A549 (cell line): ENCODE results near the gene LDLRAD4. TPM values are rescaled to one million over a fixed set of nuclear protein-coding genes. Genes with fewer than 3 reads are reported as not detected.

ENCODE experiments used
- ATAC-seq, 2 experiments: fragments of 200-7000 bp in 1 of 2; fragments of >200 bp in 1 of 2; cut with Nextera tagmentation in 1 of 2; cut with Tn5 transposase in 1 of 2; 3 replicates each; pipeline versions ENCODE4 v1.8.0 to v1.9.1; 2018 to 2020; ENCODE audit warnings: mild to moderate bottlenecking in 1 of 2, moderate library complexity in 1 of 2
- CTCF ChIA-PET: fragments of 300-600 bp; sonication (Branson Sonifier 250); formaldehyde crosslinking; extraction: SDS; loops from one replicate; lab custom pipeline; 2021; ENCODE audit warnings: antibody characterized with exemption, inconsistent platforms; lab: Yijun Ruan, JAX
- POLR2A ChIA-PET: fragments of 350-600 bp; formaldehyde crosslinking; extraction: SDS; loops from one replicate; lab custom pipeline; 2021; ENCODE audit warnings: antibody characterized with exemption, inconsistent platforms; lab: Yijun Ruan, JAX
- DNase-seq, 2 experiments: peaks; one replicate each; pipeline versions ENCODE4 v3.0.0 to v3.0.0-alpha.2; 2011 to 2016; ENCODE audit warnings: low read depth in 1 of 2, low spot score in 1 of 2
- FAIRE-seq: peaks from 2 replicates; lab custom pipeline; 2011; peaks lifted over from hg19 to GRCh38; lab: Jason Lieb, UNC
- H3K27ac ChIP-seq, 2 experiments: fragments of >200 bp; sonication (Bioruptor Twin); formaldehyde crosslinking; 3 replicates each; pipeline ENCODE4 v1.5.1; 2016 to 2017
- H3K4me1 ChIP-seq: fragments of >200 bp; sonication (Bioruptor Twin); formaldehyde crosslinking; 3 replicates; pipeline ENCODE4 v1.6.1; 2016
- H3K4me2 ChIP-seq: fragments of >200 bp; sonication (Bioruptor Twin); formaldehyde crosslinking; 3 replicates; pipeline ENCODE4 v1.6.1; 2016
- H3K4me3 ChIP-seq: fragments of >200 bp; sonication (Bioruptor Twin); formaldehyde crosslinking; 3 replicates; pipeline ENCODE4 v1.5.1; 2016
- H3K9me3 ChIP-seq: fragments of >200 bp; sonication (Bioruptor Twin); formaldehyde crosslinking; 3 replicates; pipeline ENCODE4 v1.6.1; 2016
- CBX2 ChIP-seq: fragments of 200-600 bp; sonication (generic); IDR thresholded peaks from 2 replicates; pipeline ENCODE4 v1.6.1; 2016; ENCODE audit warnings: low read depth, mild to moderate bottlenecking, borderline replicate concordance
- CHD2 ChIP-seq: fragments of 150-350 bp; IDR thresholded peaks from 2 replicates; pipeline ENCODE4 v1.6.1; 2014; ENCODE audit warnings: low read length; ENCODE audit not compliant: partially characterized antibody
- CTCF ChIP-seq: fragments of >200 bp; sonication (Bioruptor Twin); formaldehyde crosslinking; IDR thresholded peaks from 3 replicates; pipeline ENCODE4 v1.5.1; 2016
- EHF ChIP-seq: fragments of 250-450 bp; sonication (Bioruptor Pico); IDR thresholded peaks from 2 replicates; pipeline ENCODE4 v1.5.0; 2020; ENCODE audit warnings: mild to moderate bottlenecking
- ESRRA ChIP-seq: fragments of 150-350 bp; IDR thresholded peaks from 2 replicates; pipeline ENCODE4 v1.6.1; 2014; ENCODE audit warnings: mild to moderate bottlenecking, low read length, borderline replicate concordance
- FOSB ChIP-seq: fragments of 250-450 bp; sonication (Bioruptor Pico); IDR thresholded peaks from 2 replicates; pipeline ENCODE4 v1.5.0; 2020; ENCODE audit warnings: mild to moderate bottlenecking, moderate library complexity
- HMGXB4 ChIP-seq: fragments of 250-450 bp; sonication (Bioruptor Pico); IDR thresholded peaks from 2 replicates; pipeline ENCODE4 v1.5.0; 2021; ENCODE audit warnings: mild to moderate bottlenecking, moderate library complexity, borderline replicate concordance
- JUNB ChIP-seq: fragments of >200 bp; sonication (Bioruptor Twin); formaldehyde crosslinking; IDR thresholded peaks from 2 replicates; pipeline ENCODE4 v1.6.1; 2016
- MAX ChIP-seq: IDR thresholded peaks from 2 replicates; pipeline ENCODE4 v1.6.1; 2012
- MAZ ChIP-seq: fragments of 150-350 bp; IDR thresholded peaks from 2 replicates; pipeline ENCODE4 v1.6.1; 2014; ENCODE audit warnings: antibody characterized with exemption, low read depth, low read length, borderline replicate concordance
- POLR2A ChIP-seq: IDR thresholded peaks from 2 replicates; pipeline ENCODE4 v1.6.1; 2012; ENCODE audit warnings: mild to moderate bottlenecking, low read length
- REST ChIP-seq: fragments of 200-600 bp; sonication (generic); IDR thresholded peaks from 2 replicates; pipeline ENCODE4 v1.6.1; 2016; ENCODE audit warnings: antibody characterized with exemption, mild to moderate bottlenecking, moderate library complexity
- WGBS: methylation state at CpG from one replicate; pipeline ENCODE4 v1.1.6; 2017; ENCODE audit errors: missing lambda C conversion rate; 5-methylcytosine and 5-hydroxymethylcytosine counted together
- polyA plus RNA-seq, 4 experiments: library from polyadenylated mRNA; depleted of rRNA in 3 of 4; stranded (reverse); fragments of >200 nt; fragmentation: RNase III in 1 of 4; extraction: RNeasy Plus Mini Kit Qiagen cat#74134 plus additional on column Dnase treatment in 1 of 4; gene quantifications; 2 replicates in 3 of 4; 3 replicates in 1 of 4; pipeline ENCODE4 v1.2.3, GENCODE V29; 2011 to 2017

LDLRAD4 gene
- polyA plus RNA-seq, 2 of the 4 experiments (the other 2 are of a cell fraction): 5.2 to 7.6 TPM

- WGBS: 86% methylated on average over 13 of the region's 15 CpGs
- POLR2A ChIA-PET: no interaction called here
- Histone ChIP-seq H3K4me2 (no peak overlapping the region), H3K4me1 (no peaks in the 10 kb centered on the region), H3K4me3 (no peak overlapping the region), H3K9me3 (no peaks in the 10 kb centered on the region; the same call in 2 of the 3 replicates), H3K27ac (no peak overlapping the region)
- no peak for TF ChIP-seq FOSB (CRISPR knock-in tag)
- CTCF ChIA-PET: interaction anchor here (2.3 kb wide), 1 partner anchor 307 kb away, joined by 8 read pairs; no protein-coding TSS in a partner anchor
- ATAC-seq: no peak
- no peak for DNase-seq
- no peak for FAIRE-seq
Observed at GRCh38 chr18:13522861-13523660, 304.5 kb downstream of the LDLRAD4 start.

GRCh38 chr18:13524054-13524453 is 305.5 kb downstream of the LDLRAD4 start:
- Histone ChIP-seq H3K4me1 (no peaks in the 10 kb centered on the region), H3K27ac (no peak overlapping the region), H3K9me3 (no peaks in the 10 kb centered on the region; the same call in 2 of the 3 replicates), H3K4me3 (no peak overlapping the region), H3K4me2 (no peak overlapping the region)
- 43% methylated on average over 5 of the region's 5 CpGs for WGBS
- TF ChIP-seq POLR2A (no peak), HMGXB4 (CRISPR knock-in tag) (no peak), ESRRA (no peak), REST (no peak), EHF (no peak), JUNB (no peak), CBX2 (no peak), CHD2 (no peak), MAX (no peak), MAZ (no peak)
- FAIRE-seq (no peak), ATAC-seq (no peak), DNase-seq (no peak)
- ChIA-PET POLR2A (no interaction called here), CTCF (interaction anchor here (0.8 kb wide), 1 partner anchor 12 kb away, joined by 3 read pairs; no protein-coding TSS in a partner anchor)

- no peaks in the 10 kb centered on the region for H3K4me1 ChIP-seq
- DNase-seq (no peak), ATAC-seq (no peak), FAIRE-seq (no peak)
- no peak overlapping the region for H3K27ac ChIP-seq
- ChIA-PET CTCF (interaction anchor here (0.8 kb wide), 1 partner anchor 33 kb away, joined by 3 read pairs; no protein-coding TSS in a partner anchor), POLR2A (no interaction called here)
- no peaks in the 10 kb centered on the region for H3K9me3 ChIP-seq
- WGBS: 74% methylated on average over 11 of the region's 11 CpGs
- H3K4me2 ChIP-seq: no peak overlapping the region
- H3K4me3 ChIP-seq: no peak overlapping the region
- no peak for TF ChIP-seq CTCF
Observed at GRCh38 chr18:13524811-13525210, 306.3 kb downstream of the LDLRAD4 start.
